ENCODE measurements around the gene VEGFD.

- TF ChIP-seq CTCF (IDR thresholded peaks at IDR 0.05; ENCODE audit: insufficient read depth, low read length, poor library complexity, severe bottlenecking) = no peak
- TF ChIP-seq EZH2phosphoT487 (conservative IDR thresholded peaks at IDR 0.05; ENCODE audit: low read length) = no peak
These were observed 20.3 kb upstream of the VEGFD start for GRCh38 chrX:15404401-15405096.
